GM12878 (cell line): ENCODE data around the gene ZCRB1. TPM values are rescaled to one million over a fixed set of nuclear protein-coding genes. Genes with fewer than 3 reads are reported as not detected.

Experiments
- ATAC-seq: fragments of 200-7000 bp; cut with Tn5 transposase; 3 replicates; pipeline ENCODE4 v1.9.1; 2020; ENCODE audit warnings: mild to moderate bottlenecking, moderate library complexity
- BruUV-seq: library from RNA; stranded (reverse); fragments of 400-500 nt; replicated peaks from 2 replicates; lab custom pipeline; 2021; lab: Mats Ljungman, UMichigan
- CTCF ChIA-PET: fragments of 300-600 bp; sonication (Branson Sonifier 250); formaldehyde crosslinking; extraction: SDS; loops from one replicate; lab custom pipeline; 2021; ENCODE audit warnings: inconsistent platforms; lab: Yijun Ruan, JAX
- POLR2A ChIA-PET: fragments of 350-600 bp; formaldehyde crosslinking; extraction: SDS; loops from one replicate; lab custom pipeline; 2021; ENCODE audit warnings: inconsistent platforms; lab: Charles Lee
- RAD21 ChIA-PET: fragments of 300-600 bp; sonication (Branson Sonifier 250); formaldehyde crosslinking; loops from one replicate; lab custom pipeline; 2023; ENCODE audit warnings: antibody characterized with exemption; ENCODE audit not compliant: unreplicated experiment; lab: Charles Lee
- SMC1A ChIA-PET: fragments of 300-600 bp; sonication (Branson Sonifier 250); formaldehyde crosslinking; loops from one replicate; lab custom pipeline; 2023; ENCODE audit not compliant: unreplicated experiment, uncharacterized antibody; lab: Charles Lee
- DNase-seq: peaks from one replicate; pipeline ENCODE4 v3.0.0-alpha.2; 2011; ENCODE audit warnings: low read depth, low spot score
- FAIRE-seq: peaks from 3 replicates; lab custom pipeline; 2011; peaks lifted over from hg19 to GRCh38; lab: Jason Lieb, UNC
- H2AFZ ChIP-seq: 2 replicates; pipeline ENCODE4 v1.6.0; 2011; ENCODE audit warnings: low read depth, low read length, control low read depth; ENCODE audit not compliant: control insufficient read depth
- H3K27ac ChIP-seq: 2 replicates; pipeline ENCODE4 v1.5.1; 2011; ENCODE audit warnings: control low read depth; ENCODE audit not compliant: control insufficient read depth, insufficient read depth
- H3K27me3 ChIP-seq, 2 experiments: replicated peaks in 1 of 2; 2 replicates each; pipeline versions ENCODE4 v1.6.0 to v1.6.1; 2011; ENCODE audit warnings: low read length in 1 of 2; ENCODE audit not compliant: control insufficient read depth in 2 of 2, insufficient read depth in 2 of 2
- H3K36me3 ChIP-seq, 2 experiments: 2 replicates each; pipeline ENCODE4 v1.5.1; 2011; ENCODE audit warnings: low read length in 1 of 2; ENCODE audit not compliant: control insufficient read depth in 2 of 2, insufficient read depth in 2 of 2
- H3K4me1 ChIP-seq: 2 replicates; pipeline ENCODE4 v1.6.1; 2011; ENCODE audit warnings: mild to moderate bottlenecking, low read length, moderate library complexity, mixed read lengths; ENCODE audit not compliant: control insufficient read depth, insufficient read depth
- H3K4me2 ChIP-seq: 2 replicates; pipeline ENCODE4 v1.6.0; 2011; ENCODE audit warnings: control low read depth; ENCODE audit not compliant: control insufficient read depth, insufficient read depth
- H3K4me3 ChIP-seq: fragments of 200-600 bp; sonication (generic); 2 replicates; pipeline ENCODE4 v1.5.1; 2016
- H3K79me2 ChIP-seq: 2 replicates; pipeline ENCODE4 v1.6.0; 2011; ENCODE audit warnings: low read length; ENCODE audit not compliant: control insufficient read depth, insufficient read depth
- H3K9ac ChIP-seq: 2 replicates; pipeline ENCODE4 v1.8.0; 2011; ENCODE audit warnings: low read length, control low read depth, mixed read lengths; ENCODE audit not compliant: control insufficient read depth, insufficient read depth
- H3K9me3 ChIP-seq: replicated peaks from 3 replicates; pipeline ENCODE4 v1.5.1; 2011; ENCODE audit warnings: mild to moderate bottlenecking, low read length; ENCODE audit not compliant: control insufficient read depth, insufficient read depth
- H4K20me1 ChIP-seq: 2 replicates; pipeline ENCODE4 v1.6.0; 2011; ENCODE audit not compliant: control insufficient read depth, insufficient read depth
- ATF7 ChIP-seq: fragments of 450-650 bp; IDR thresholded peaks from 2 replicates; pipeline ENCODE4 v1.6.1; 2016; ENCODE audit warnings: low read depth, mild to moderate bottlenecking
- IRF4 ChIP-seq: IDR thresholded peaks from 2 replicates; pipeline ENCODE4 v1.6.1; 2011; ENCODE audit warnings: low read depth, low read length
- NR2F1 ChIP-seq: fragments of 450-650 bp; conservative IDR thresholded peaks from 2 replicates; pipeline ENCODE4 v1.6.1; 2017; ENCODE audit warnings: mild to moderate bottlenecking
- SMAD5 ChIP-seq: IDR thresholded peaks from 2 replicates; pipeline ENCODE4 v1.6.1; 2016; ENCODE audit warnings: antibody characterized with exemption, low read depth
- ZNF274 ChIP-seq: IDR thresholded peaks from one replicate; pipeline ENCODE4 v1.8.0; 2011; ENCODE audit not compliant: insufficient read length, insufficient read depth
- in situ Hi-C: fragments of 300-500 bp; cut with MboI; formaldehyde crosslinking; loops from 9 replicates; pipeline ENCODE4 v1.14.3; 2018; ENCODE audit warnings: mixed read lengths
- intact Hi-C: fragments of 100-400 bp; cut with micrococcal nuclease; formaldehyde crosslinking; loops from one replicate; pipeline ENCODE4 v1.14.2; 2022; ENCODE audit not compliant: unreplicated experiment
- polyA plus RNA-seq, 11 experiments: library from polyadenylated mRNA; depleted of rRNA in 4 of 11; unstranded in 6 of 11; stranded (reverse) in 5 of 11; fragments of >200 nt; fragmentation: Nextera tagmentation in 4 of 11; fragmentation: Illumina TruSeq in 1 of 11; extraction: Ambion mirVana in 4 of 11; extraction: Trizol in 1 of 11; gene quantifications; 1 replicate in 1 of 11; 2 replicates in 10 of 11; pipeline versions ENCODE4 v1.2.1 to v1.2.3, GENCODE V29; 2011 to 2016; ENCODE audit warnings: inconsistent platforms in 2 of 11, missing spikeins in 2 of 11, low read depth in 1 of 11
- total RNA-seq, 4 experiments: library from RNA; depleted of rRNA in 3 of 4; stranded (reverse); fragments of >200 nt in 3 of 4; fragmentation: Illumina TruSeq in 1 of 4; extraction: Trizol in 1 of 4; gene quantifications; 2 replicates each; pipeline versions ENCODE4 v1.2.1 to v1.2.3, GENCODE V29; 2013 to 2021

ZCRB1 gene
- total and polyA plus RNA-seq, 10 of the 15 experiments (the other 5 are each of a cell fraction or from before 2014, with no cell fraction given), result 43.3 to 178 (median 88.6) TPM

GRCh38 chr12:42322567-42322966, 3.3 kb downstream of the ZCRB1 start:
- no TSS peak for BruUV-seq
- POLR2A ChIA-PET, result interaction anchor here (0.6 kb wide), 1 partner anchor 136 kb away, joined by 5 read pairs; no protein-coding TSS in a partner anchor

GRCh38 chr12:42320796-42321195, 5.1 kb downstream of the ZCRB1 start:
- FAIRE-seq, result no peak

More at GRCh38 chr12:42322567-42322966, 3.3 kb downstream of the ZCRB1 start:
- SMC1A ChIA-PET, result no interaction called here
- no peak overlapping the region for H3K4me3 ChIP-seq
- H3K27me3 ChIP-seq, result no peaks in the 10 kb centered on the region
- peaks cover 31% of the 10 kb centered on the region for H3K79me2 ChIP-seq
- no peak overlapping the region for H3K9ac ChIP-seq
- intact Hi-C loops (loop anchor here (2.0 kb wide), 1 partner anchor 14 kb away; no protein-coding TSS in a partner anchor), in situ Hi-C loops (no loop called here)
- H3K4me1 ChIP-seq, result peaks cover 5% of the 10 kb centered on the region
- no peaks in the 10 kb centered on the region for H4K20me1 ChIP-seq
- H3K27ac ChIP-seq, result no peak overlapping the region
- no peak for ATAC-seq
- H3K36me3 ChIP-seq, result no peaks in the 10 kb centered on the region
- H2AFZ ChIP-seq, result no peak overlapping the region
- TF ChIP-seq NR2F1 (no peak), ATF7 (no peak), SMAD5 (no peak)
- peak; percentile 13 for FAIRE-seq
- no peaks in the 10 kb centered on the region for H3K9me3 ChIP-seq
- CTCF ChIA-PET, result interaction anchor here (1.0 to 2.1 kb wide), 3 partner anchors 9 to 83 kb away, joined by 3 to 6 read pairs (median 6); no protein-coding TSS in a partner anchor
- no peak overlapping the region for H3K4me2 ChIP-seq
- RAD21 ChIA-PET, result interaction anchor here (0.9 to 1.0 kb wide), 3 partner anchors 9 to 196 kb away, joined by 3 read pairs; no protein-coding TSS in a partner anchor
- DNase-seq, result no peak

More at GRCh38 chr12:42320796-42321195, 5.1 kb downstream of the ZCRB1 start:
- intact Hi-C loops (no loop called here), in situ Hi-C loops (no loop called here)
- no peak for TF ChIP-seq ZNF274
- no peak for TF ChIP-seq IRF4
- no peaks in the 10 kb centered on the region for H3K27me3 ChIP-seq
- H3K36me3 ChIP-seq, result no peaks in the 10 kb centered on the region
- no peaks in the 10 kb centered on the region for H4K20me1 ChIP-seq
- no peak overlapping the region for H3K27ac ChIP-seq
- no peak overlapping the region for H3K4me3 ChIP-seq
- ATAC-seq (no peak), DNase-seq (no peak)
- peaks cover 4% of the 10 kb centered on the region for H3K4me1 ChIP-seq
- no peak overlapping the region for H3K9ac ChIP-seq
- no peak overlapping the region for H3K4me2 ChIP-seq
- BruUV-seq, result no TSS peak
- H3K9me3 ChIP-seq, result no peaks in the 10 kb centered on the region
- peaks cover 13% of the 10 kb centered on the region for H3K79me2 ChIP-seq
- ChIA-PET SMC1A (no interaction called here), RAD21 (no interaction called here), CTCF (no interaction called here), POLR2A (no interaction called here)
- H2AFZ ChIP-seq, result no peak overlapping the region
